Thoracic aorta (tissue), 2 donors: ENCODE results near the gene NAT8L. TPM values are rescaled to one million over a fixed set of nuclear protein-coding genes. Genes with fewer than 3 reads are reported as not detected.
"Not testable (repeated sequence)": the region's sequence is repeated elsewhere in the genome, so short reads cannot be mapped to it uniquely, and the experiment has no call there.

Experiments
- ATAC-seq: fragments of 150-250 bp; one replicate; pipeline ENCODE4 v1.8.0; 2017; ENCODE audit warnings: low read depth; ENCODE audit not compliant: insufficient number of reproducible peaks, low FRiP score
- DNase-seq: peaks from one replicate; pipeline ENCODE4 v3.0.0-alpha.2; 2020; ENCODE audit warnings: low spot score
- H3K27ac ChIP-seq, 2 donors: fragments of 200-600 bp; sonication (generic); 1 replicate in 1 of 2; 2 replicates in 1 of 2; pipeline ENCODE4 v1.5.1; 2016; ENCODE audit warnings: mild to moderate bottlenecking in 2 of 2, moderate library complexity in 2 of 2
- H3K27me3 ChIP-seq: fragments of 200-600 bp; sonication (generic); replicated peaks from 2 replicates; pipeline ENCODE4 v1.6.0; 2016; ENCODE audit warnings: mild to moderate bottlenecking; ENCODE audit not compliant: insufficient read depth
- H3K36me3 ChIP-seq: fragments of 200-600 bp; sonication (generic); one replicate; pipeline ENCODE4 v1.5.1; 2016
- H3K4me1 ChIP-seq, 2 donors: fragments of 200-600 bp; sonication (generic); 1 replicate in 1 of 2; 2 replicates in 1 of 2; pipeline versions ENCODE4 v1.5.1 to v1.6.0; 2016; ENCODE audit warnings: low read depth in 2 of 2, mild to moderate bottlenecking in 1 of 2; ENCODE audit not compliant: control insufficient read depth in 1 of 2
- H3K4me3 ChIP-seq: fragments of 200-600 bp; sonication (generic); 2 replicates; pipeline ENCODE4 v1.5.1; 2016; ENCODE audit warnings: mild to moderate bottlenecking
- H3K9me3 ChIP-seq: fragments of 200-600 bp; sonication (generic); 2 replicates; pipeline ENCODE4 v1.5.1; 2016
- total RNA-seq, 2 donors: library from RNA; depleted of rRNA; stranded (reverse); fragments of >200 nt; gene quantifications; one replicate each; pipeline versions ENCODE4 v1.1.0 to v1.2.3, GENCODE V29; 2016
- TF ChIP-seq, protein P1 (sequence below): fragments of 200-600 bp; sonication (generic); IDR thresholded peaks from one replicate; pipeline ENCODE4 v1.5.1; 2019; ENCODE audit warnings: antibody characterized with exemption

NAT8L gene, protein sequence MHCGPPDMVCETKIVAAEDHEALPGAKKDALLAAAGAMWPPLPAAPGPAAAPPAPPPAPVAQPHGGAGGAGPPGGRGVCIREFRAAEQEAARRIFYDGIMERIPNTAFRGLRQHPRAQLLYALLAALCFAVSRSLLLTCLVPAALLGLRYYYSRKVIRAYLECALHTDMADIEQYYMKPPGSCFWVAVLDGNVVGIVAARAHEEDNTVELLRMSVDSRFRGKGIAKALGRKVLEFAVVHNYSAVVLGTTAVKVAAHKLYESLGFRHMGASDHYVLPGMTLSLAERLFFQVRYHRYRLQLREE
- under 1 TPM in 1 of 2 donors, not detected in 1; under 0.01 TPM for total RNA-seq

- Histone ChIP-seq H3K9me3 (no peaks in the 10 kb centered on the region), H3K27ac (no peak within 1 kb of the TSS), H3K36me3 (no peaks in the 10 kb centered on the region), H3K27me3 (no peaks in the 10 kb centered on the region), H3K4me3 (peak within 1 kb of the TSS; percentile 58), H3K4me1 (peaks cover 0 to 9% of the 10 kb centered on the region in 2 donors)
- ATAC-seq = no peak
- TF ChIP-seq, protein P1, sequence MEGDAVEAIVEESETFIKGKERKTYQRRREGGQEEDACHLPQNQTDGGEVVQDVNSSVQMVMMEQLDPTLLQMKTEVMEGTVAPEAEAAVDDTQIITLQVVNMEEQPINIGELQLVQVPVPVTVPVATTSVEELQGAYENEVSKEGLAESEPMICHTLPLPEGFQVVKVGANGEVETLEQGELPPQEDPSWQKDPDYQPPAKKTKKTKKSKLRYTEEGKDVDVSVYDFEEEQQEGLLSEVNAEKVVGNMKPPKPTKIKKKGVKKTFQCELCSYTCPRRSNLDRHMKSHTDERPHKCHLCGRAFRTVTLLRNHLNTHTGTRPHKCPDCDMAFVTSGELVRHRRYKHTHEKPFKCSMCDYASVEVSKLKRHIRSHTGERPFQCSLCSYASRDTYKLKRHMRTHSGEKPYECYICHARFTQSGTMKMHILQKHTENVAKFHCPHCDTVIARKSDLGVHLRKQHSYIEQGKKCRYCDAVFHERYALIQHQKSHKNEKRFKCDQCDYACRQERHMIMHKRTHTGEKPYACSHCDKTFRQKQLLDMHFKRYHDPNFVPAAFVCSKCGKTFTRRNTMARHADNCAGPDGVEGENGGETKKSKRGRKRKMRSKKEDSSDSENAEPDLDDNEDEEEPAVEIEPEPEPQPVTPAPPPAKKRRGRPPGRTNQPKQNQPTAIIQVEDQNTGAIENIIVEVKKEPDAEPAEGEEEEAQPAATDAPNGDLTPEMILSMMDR = no peak
- DNase-seq = no peak
Measured at GRCh38 chr4:2059046-2059725, at the start of gene NAT8L. Gene NAT8L (plus strand): TSS chr4:2059327. CDS start chr4:2059512, 185 bp downstream.

- no peaks in the 10 kb centered on the region for H3K27me3 ChIP-seq
- H3K4me3 ChIP-seq = peak overlapping the region; percentile 92
- H3K27ac ChIP-seq = peak overlapping the region; percentile 90 to 99
- no peaks in the 10 kb centered on the region for H3K36me3 ChIP-seq
- no peaks in the 10 kb centered on the region for H3K9me3 ChIP-seq
- TF ChIP-seq, protein P1 = peak; percentile 17
- peaks cover 14 to 19% of the 10 kb centered on the region in 2 donors for H3K4me1 ChIP-seq
- DNase-seq (no peak), ATAC-seq (peak; percentile 58)
Measured at GRCh38 chr4:2009651-2010233, 49.4 kb upstream of the NAT8L start.

GRCh38 chr4:2011583-2011982 lies 47.5 kb upstream of the NAT8L start:
- ATAC-seq = no peak
- H3K4me3 ChIP-seq = no peak overlapping the region
- H3K27ac ChIP-seq = no peak overlapping the region
- H3K4me1 ChIP-seq = peaks cover 14 to 19% of the 10 kb centered on the region in 2 donors
- TF ChIP-seq, protein P1 = no peak
- no peak for DNase-seq
- H3K36me3 ChIP-seq = no peaks in the 10 kb centered on the region
- no peaks in the 10 kb centered on the region for H3K9me3 ChIP-seq
- no peaks in the 10 kb centered on the region for H3K27me3 ChIP-seq

- H3K9me3 ChIP-seq = no peaks in the 10 kb centered on the region
- H3K27ac ChIP-seq = no peak overlapping the region
- H3K4me3 ChIP-seq = no peak overlapping the region
- H3K36me3 ChIP-seq = no peaks in the 10 kb centered on the region
- ATAC-seq = no peak
- H3K4me1 ChIP-seq = peaks cover 4% of the 10 kb centered on the region in 2 donors
- no peaks in the 10 kb centered on the region for H3K27me3 ChIP-seq
- DNase-seq = no peak
- TF ChIP-seq, protein P1 = no peak
Measured at GRCh38 chr4:2015008-2015407, 44.1 kb upstream of the NAT8L start.

DNA sequence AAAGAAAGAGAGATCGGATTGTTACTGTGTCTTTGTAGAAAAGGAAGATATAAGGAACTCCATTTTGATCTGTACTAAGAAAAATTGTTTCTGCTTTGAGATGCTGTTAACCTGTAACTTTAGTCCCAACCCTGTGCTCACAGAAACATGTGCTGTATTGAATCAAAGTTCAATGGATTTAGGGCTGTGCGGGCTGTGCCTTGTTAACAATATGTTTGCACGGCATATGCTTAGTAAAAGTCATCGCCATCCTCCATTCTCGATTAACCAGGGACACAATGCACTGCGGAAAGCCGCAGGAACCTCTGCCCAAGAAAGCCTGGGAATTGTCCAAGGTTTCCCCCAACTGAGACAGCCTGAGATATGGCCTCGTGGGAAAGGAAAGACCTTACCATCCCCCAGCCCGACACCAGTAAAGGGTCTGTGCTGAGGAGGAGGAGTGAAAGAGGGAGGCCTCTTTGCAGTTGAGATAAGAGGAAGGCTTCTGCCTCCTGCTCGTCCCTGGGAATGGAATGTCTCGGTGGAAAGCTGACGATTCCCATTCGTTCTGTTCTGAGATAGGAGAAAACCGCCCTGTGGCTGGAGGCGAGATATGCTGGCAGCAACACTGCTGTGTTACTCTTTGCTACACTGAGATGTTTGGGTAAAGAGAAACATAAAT lies 37.6 kb upstream of the NAT8L start:
- H3K4me3 ChIP-seq, H3K9me3 ChIP-seq, H3K4me1 ChIP-seq, H3K27ac ChIP-seq, H3K27me3 ChIP-seq, H3K36me3 ChIP-seq, ATAC-seq, DNase-seq: not testable (repeated sequence)
